IMR-90 (cell line): ENCODE results near the gene KRT71.

Experiments used
- BHLHE40 ChIP-seq: fragments of 150-350 bp; IDR thresholded peaks from 2 replicates; pipeline ENCODE4 v1.6.1; 2016; ENCODE audit warnings: mild to moderate bottlenecking, low read depth, low read length
- CEBPB ChIP-seq: IDR thresholded peaks from 2 replicates; pipeline ENCODE4 v1.6.1; 2012; ENCODE audit warnings: low read depth, low read length, improper control_type of control experiment
- CTCF ChIP-seq: conservative IDR thresholded peaks from 2 replicates; pipeline ENCODE4 v1.5.1; 2012; ENCODE audit warnings: mild to moderate bottlenecking, low read depth, low read length, improper control_type of control experiment
- MAZ ChIP-seq: IDR thresholded peaks from 2 replicates; pipeline ENCODE4 v1.6.1; 2012; ENCODE audit warnings: low read depth, mild to moderate bottlenecking, low read length, improper control_type of control experiment, moderate library complexity, borderline replicate concordance
- POLR2A ChIP-seq: IDR thresholded peaks from 2 replicates; pipeline ENCODE4 v1.6.1; 2012; ENCODE audit warnings: mild to moderate bottlenecking, low read depth, low read length
- RAD21 ChIP-seq: IDR thresholded peaks from 2 replicates; pipeline ENCODE4 v1.6.1; 2012; ENCODE audit warnings: low read length, improper control_type of control experiment
- RFX5 ChIP-seq: IDR thresholded peaks from 2 replicates; pipeline ENCODE4 v1.8.0; 2012; ENCODE audit warnings: low read depth, mild to moderate bottlenecking, low read length, moderate library complexity
- SMC3 ChIP-seq: fragments of 150-350 bp; IDR thresholded peaks from 2 replicates; pipeline ENCODE4 v1.6.1; 2016; ENCODE audit warnings: low read depth, mild to moderate bottlenecking, antibody characterized with exemption, low read length, moderate library complexity
- TF ChIP-seq, protein P1 (sequence below): fragments of 150-350 bp; IDR thresholded peaks from 2 replicates; pipeline ENCODE4 v1.6.1; 2016; ENCODE audit warnings: low read depth, mild to moderate bottlenecking, low read length, moderate library complexity, borderline replicate concordance

GRCh38 chr12:52526511-52526951 lies 26.4 kb downstream of the KRT71 start:
- TF ChIP-seq CTCF = no peak
- TF ChIP-seq, protein P1, sequence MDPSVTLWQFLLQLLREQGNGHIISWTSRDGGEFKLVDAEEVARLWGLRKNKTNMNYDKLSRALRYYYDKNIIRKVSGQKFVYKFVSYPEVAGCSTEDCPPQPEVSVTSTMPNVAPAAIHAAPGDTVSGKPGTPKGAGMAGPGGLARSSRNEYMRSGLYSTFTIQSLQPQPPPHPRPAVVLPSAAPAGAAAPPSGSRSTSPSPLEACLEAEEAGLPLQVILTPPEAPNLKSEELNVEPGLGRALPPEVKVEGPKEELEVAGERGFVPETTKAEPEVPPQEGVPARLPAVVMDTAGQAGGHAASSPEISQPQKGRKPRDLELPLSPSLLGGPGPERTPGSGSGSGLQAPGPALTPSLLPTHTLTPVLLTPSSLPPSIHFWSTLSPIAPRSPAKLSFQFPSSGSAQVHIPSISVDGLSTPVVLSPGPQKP = no peak
- no peak for TF ChIP-seq POLR2A
- TF ChIP-seq CEBPB = no peak
- TF ChIP-seq SMC3 = no peak
- TF ChIP-seq RAD21 = no peak
- TF ChIP-seq RFX5 = no peak
- no peak for TF ChIP-seq MAZ
- TF ChIP-seq BHLHE40 = no peak
